GM21360 (cell line): Measurements from ENCODE around the gene CBLN4.

Experiments
- ATAC-seq: cut with Tn5 transposase; IDR thresholded peaks from one replicate; pipeline ENCODE4 v1.9.1; 2021; ENCODE audit warnings: mild to moderate bottlenecking, moderate library complexity; ENCODE audit not compliant: unreplicated experiment

CBLN4 gene

DNA sequence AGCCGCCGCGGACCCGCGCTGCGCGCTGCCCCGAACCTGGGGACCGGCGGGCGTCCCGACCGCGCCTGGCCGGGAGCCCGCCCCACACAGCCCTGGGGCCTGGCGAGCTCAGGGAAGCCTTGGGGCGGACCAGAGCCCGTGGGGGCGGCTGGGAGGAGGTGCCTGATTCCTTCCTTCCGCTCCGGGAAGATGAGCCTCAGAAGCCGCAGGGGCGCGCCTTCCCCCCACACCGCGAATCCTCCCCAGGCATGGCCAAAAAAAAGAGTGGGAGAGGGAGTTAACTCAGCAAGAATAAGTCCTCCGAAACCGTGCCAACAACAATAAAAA, at the start of gene CBLN4:
CBLN4 (minus strand) TSS at position 131 of the 327 bp plus-strand sequence. CDS start 1,348 bp downstream, outside the sequence.
- no peak for ATAC-seq

DNA sequence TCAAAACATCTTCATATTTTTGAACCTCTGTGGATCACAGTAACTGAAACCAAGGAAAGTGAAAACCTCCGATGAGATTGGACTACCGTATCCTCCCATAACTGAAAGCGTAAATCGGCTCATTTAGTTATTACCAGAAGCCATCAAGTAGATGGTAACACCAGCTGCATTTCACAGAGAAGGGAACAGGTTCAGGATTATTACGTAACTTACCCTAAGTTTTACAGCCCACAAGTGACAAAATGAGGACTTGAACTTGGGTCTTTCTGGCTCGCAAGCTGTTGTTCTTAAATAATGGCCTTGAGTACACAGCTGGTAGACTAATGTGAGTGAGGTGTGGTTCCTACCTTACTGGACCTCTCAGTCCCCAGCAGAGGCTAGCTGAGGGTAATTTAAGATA, 37.9 kb upstream of the CBLN4 start:
- no peak for ATAC-seq

DNA sequence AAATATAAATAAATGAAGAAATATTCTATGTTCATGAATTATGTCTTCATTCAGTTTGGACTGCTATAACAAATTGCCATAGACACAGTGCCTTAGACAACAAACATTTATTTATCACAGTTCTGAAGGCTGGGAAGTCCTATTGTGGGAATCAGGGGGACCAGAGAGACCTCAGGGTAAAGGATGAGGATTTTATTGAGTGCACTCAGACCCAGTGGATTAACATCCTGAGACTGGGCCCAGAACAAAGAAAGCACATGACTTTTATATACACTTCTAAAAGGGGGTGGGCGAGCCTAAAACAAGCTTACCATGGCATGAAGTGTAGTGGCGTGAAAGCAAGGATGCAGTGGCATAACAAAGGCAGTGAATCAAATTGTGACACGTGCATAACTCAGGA, 26.9 kb upstream of the CBLN4 start:
- no peak for ATAC-seq

DNA sequence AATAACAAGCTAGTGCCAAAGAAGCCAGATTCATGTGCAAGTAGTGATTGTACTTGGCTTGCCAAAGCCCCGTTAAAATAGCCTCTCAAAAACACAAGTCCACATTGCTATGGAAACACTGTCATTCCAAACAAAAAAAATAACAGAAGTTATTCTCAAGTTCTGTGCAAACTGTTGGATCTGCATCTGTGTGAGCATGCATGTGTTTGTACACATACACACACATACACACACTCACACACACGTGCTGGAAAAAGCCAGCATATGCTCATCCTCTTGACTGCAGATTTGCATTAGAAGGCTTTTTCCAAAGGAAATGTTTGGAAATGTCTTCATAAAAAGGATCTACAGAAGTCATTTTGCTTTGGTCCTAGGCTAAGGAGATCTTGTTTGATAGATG, 13.4 kb upstream of the CBLN4 start:
- ATAC-seq: no peak

DNA sequence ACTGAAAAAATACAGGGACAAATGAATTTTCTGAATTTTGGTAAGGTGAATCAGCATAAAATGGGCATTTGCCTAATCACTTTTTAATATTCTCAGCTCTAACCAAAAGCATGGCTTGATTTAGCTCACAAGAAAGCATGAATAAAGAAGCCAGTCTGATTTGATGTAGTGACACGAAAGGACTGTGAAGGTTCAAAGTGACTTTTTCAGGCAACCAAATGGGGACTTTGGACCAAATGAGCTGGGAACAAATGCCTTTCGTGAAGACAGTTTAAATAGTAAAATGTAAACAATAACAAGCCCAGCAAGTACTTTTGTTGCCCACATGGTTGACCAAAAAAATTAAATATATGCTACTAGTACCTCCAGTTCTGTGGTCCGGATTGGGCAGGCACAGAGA, 12.9 kb upstream of the CBLN4 start:
- ATAC-seq: no peak

DNA sequence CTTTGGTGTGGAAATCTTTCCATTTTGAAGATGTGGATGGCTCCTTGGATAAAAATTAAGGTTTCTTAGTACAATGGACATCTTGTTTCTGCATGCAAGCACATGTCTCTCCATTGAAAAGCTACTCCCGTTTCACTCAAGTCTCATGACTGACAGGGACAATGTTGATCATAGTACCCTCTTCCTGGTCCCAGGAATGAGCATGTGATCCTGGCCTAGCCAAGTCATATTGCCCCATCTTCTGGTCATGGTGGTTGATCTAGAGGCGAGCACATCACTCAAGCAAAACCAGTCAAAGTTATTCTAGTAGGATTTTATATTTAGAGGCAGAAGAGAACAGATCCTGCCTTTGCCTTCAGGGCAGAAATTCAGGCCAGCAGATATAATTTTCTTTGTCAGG, 12.2 kb upstream of the CBLN4 start:
- no peak for ATAC-seq

DNA sequence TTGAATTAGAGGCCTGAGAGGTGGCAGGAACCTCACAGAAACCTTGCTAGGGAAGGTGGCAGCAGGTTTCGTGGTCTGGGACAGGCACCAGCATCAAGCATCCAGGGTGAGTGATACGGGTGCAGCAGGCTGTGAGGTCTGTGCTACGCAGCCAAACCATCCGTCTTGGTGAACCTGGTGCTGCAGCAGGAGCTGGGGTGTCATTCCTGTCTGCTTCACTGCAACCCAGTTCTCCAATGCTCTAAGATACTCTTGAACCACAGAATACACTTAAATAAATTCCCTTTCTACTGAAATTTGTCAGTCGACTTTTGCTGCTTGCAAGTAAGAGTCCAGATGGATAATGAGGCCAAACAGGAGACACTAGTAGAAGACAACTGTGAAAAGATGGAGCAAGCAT, 9.7 kb upstream of the CBLN4 start:
- no peak for ATAC-seq

DNA sequence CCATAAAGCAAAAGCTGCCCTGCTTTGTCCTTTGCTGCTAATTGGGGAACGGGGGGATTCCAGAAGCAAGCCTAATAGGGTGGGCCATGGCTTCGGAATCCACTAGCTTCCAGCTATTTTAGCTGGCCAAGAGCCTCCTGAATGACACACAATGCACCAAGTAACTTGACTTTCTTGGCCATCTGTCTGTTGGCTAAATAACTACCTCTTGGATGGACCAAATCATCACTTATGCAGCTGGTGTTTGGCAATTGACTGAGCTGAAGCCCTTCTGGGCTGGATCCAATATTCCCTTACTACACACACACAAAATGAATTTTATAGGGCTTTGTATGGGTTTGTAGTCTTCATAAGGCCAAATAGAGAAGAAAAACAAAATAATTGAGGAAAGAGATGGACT, 8.8 kb upstream of the CBLN4 start:
- ATAC-seq: no peak

DNA sequence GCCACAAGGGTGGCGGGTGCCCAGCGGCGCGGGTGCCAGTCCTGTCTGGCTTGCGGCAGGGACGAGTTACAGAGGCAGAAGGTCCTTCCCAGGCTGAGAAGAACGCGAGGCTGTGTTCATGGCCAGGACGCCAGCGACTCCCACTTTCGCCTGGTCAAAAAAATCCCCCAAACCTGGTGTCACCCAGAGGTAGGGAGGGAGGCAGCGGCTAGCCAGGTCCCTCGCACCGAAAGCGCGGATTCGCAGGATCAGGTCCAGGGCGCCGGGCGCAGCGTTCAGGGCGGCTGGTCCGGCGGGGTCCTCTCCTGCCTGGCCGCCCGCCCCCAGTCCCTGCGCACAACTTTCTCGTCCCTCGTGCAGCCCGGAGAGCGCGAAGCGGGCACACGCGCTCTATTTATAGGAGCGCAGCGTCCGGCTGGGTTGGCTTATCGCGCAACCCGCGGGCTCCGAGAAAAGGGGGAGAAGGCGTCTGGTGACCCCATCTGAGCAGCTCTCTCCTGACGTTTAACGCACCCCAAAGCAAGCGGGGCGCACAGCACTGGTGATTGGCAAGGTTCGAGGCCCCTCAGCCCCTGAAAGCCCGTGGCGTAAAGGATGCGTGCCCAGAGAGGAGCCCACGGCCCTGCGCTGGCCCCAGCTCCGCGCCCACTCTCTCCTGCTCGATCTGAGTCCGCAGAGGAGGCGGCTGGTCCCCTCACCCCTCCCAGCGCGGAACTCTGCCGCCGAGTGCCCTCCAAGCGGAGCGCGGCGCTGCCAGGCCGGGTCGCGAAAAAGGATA, 519 bp downstream of the CBLN4 start:
- no peak for ATAC-seq

DNA sequence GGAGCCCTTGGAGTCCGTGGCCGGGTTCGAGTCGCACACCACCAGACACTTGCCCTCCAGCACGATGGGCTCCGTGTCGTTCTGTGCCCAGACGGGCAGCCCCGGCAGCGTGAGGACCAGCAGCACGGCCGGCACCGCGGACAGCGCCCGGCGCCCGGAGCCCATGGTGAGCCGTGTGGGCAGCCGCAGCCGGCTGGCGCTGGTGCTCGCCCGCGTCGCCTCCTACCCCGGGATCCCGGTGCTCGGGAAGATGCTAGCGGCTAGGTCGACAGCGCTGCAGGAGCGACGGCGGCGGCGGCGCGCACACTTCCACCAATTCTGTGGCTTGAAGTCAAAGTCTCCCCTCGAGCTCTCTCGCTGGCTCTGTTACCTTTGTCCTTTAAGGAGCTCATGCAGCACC, 1.3 kb downstream of the CBLN4 start:
- no peak for ATAC-seq

DNA sequence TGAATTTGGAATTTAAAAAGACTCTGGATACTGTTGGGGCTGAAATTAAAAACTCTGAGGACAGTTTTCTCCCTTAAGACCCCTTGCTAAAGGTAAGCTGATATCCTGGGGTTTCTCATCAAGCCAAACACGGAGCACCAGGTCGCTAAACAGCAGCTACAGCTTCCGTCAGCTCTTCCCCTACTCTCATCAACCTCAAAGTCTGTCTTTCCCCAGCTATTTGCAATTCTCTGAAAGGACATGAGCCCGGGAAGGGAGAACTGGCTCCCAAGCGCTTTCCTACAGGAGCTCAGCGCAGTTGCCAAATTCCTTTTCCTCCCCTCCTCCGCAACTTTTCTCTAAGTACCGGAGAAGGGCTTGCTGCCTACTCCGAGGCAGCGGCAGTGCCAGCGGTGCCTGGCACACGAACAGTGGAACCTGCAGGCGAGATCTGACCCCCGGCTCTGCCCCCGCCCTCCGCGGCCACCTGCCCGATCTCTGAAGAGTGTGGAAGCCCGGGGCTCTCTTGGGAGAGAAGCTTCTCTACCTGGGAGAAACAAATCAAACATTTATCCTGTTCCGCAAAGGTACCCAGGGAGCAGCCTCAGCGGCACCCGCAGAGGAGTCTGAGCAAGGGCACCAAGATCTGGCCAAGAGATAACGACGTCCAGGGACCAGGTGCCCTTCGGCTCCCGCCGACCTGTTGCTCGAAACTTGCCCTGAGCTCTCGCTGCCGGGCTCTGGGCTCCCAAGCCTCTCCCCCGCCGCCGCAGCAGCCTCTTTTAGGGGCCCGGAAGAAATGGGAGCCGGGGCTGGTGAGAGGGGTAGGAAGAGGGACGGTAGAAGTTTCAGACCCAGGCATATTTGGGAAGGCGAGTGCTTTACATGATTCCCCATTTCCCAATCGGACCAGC, 2.2 kb downstream of the CBLN4 start:
- no peak for ATAC-seq

DNA sequence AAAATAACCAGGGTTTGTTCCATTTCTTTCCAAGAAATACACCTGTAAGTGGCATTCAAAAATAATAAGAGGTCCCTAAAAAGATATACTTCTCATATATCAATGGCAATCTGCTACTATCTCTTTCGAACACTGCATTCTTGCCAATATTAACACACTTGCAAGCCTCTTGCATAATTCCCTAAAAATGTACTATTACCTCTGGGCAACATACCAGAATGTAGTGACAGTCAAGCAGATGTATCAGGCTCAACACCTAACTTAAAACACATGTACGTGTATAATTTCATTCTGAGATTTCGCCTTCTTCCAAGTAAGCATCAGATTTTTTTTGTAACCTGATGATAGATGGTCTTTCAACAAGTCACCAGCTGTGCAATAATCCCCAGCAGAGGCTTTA, 3.4 kb downstream of the CBLN4 start:
- ATAC-seq: no peak

DNA sequence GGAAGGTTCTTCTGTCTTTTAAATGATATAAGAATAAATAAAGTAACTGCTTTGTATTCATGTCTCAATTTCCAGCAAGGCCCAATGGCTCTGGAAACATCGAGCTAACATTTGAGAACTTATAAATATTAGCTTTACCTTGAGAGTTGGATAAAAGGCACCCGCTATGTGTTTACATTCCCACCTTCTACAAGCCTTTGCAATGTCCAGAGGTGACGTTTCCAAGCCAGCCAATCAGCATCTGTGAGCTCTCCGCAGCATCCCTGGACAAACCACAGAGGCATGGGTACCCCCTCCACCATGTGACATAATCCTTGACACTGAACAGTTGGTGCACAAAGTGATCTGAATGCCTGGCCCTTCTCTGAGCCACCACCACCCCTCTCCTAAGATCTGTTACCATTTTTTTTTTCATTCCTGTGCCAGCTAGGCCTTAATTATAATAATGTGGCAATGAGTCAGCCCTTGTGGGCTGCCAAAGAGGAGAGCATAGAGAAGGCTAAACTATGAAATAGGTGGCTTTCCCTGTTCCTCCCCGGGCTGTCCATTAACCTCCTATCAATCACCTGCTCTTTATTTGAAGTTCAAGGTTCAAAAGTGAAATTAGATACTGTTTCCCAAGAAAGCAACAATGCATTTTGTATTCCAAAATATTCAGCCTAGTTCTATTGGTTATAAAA, 4.1 kb downstream of the CBLN4 start:
- ATAC-seq: no peak

DNA sequence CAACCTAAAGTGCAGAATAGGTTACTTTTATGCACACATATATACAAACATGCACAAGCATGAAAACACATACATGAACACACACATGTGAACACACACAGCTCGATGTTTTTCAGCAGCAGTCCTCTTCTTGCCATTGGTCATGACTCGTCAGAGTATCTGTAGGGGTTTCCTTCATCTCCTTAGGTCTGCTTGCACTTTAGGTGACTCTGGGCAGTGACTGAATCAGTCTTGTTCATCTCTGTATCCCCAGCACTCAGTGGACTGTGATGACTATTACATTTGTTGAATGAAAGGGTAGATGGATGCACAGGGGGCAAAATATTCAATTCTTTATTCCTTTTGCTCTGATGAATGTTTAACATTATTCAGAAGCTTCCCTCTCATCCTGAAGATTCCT, 26.8 kb downstream of the CBLN4 start:
- no peak for ATAC-seq

DNA sequence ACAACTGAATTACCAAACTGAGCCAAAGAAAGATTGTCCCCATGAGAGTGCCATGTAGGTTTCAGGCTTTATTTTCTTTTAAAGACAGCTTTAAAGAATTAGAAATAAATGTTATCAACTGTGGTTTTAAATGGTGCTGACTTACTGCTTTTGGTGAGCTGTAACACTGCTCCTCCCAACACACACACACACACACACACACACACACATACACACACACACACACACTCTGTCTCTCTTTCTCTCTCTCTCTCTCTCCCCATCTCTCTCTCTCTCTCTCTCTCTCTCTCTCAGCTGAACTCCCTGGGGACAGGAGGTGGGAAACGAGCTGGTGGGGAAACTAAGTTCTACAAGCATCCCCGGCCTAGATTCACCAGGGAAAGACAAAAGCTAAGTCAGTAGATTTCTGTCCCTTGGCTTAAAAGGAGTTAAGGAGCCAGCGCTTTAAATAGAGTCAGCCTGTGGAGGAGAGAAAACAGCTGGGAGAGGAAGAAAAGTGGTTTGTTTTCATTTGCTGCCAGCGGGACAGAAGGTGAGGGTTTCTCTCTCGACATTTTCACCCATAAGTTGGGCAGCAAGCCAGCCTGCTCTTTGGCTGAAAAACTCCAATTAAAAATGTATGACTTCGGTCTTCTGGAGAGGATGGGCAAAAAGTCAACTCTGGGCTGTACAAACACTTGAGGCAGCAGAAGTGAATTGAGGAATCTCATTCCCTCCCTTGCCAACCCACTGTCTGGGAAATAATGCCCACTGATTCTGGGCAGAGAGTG, 27.4 kb downstream of the CBLN4 start:
- no peak for ATAC-seq

DNA sequence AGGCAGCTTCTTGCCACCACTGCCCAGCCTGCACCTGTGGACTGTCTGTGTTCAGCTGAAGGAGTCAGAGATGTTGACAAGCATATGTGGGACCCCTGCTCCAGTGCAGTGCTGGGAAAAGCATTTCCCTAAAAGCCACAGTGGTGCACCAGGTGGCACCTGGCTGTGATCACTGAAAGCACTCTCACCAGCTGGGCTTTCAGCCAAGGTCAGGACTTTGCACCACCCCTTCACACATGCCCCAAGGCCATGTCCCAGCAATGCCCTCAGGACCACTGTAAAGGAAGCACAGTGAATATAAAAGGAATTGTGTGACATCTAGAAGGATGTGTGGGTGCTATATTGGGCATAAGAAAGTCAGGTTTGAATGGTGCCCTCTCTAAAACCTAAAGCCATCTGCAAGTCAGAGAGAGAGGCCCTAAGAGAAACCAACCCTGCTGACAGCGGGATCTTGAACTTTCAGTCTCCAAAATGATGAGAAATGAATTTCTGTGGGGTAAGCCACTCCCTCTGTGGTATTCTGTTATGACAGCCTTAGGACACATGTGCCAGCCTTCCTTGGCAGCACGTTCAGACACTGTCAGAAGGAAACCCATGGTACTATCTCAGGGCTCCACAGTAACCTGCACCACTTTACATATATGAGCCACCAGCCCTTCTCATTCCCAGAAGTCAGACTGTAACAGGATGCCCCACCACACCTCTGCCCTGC, 30.7 kb downstream of the CBLN4 start:
- ATAC-seq: no peak

DNA sequence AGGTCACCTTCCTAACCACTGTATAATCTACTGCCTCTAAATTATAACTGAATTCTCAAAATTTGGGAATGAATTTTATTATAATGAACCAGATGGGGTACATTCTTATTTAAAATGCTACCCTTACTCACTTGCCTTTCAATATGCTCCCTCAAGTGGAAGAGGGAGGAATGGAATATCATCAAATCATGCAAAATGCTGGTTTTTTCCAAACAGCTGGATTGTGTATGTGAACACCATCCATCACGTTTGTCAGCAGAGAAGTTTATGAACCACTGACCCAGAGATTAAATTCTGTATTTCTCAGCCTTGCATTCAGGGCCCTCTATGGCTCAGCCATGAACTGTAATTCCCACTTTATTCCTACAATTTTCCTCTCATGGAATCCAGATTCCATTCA, 40.5 kb downstream of the CBLN4 start:
- ATAC-seq: no peak

DNA sequence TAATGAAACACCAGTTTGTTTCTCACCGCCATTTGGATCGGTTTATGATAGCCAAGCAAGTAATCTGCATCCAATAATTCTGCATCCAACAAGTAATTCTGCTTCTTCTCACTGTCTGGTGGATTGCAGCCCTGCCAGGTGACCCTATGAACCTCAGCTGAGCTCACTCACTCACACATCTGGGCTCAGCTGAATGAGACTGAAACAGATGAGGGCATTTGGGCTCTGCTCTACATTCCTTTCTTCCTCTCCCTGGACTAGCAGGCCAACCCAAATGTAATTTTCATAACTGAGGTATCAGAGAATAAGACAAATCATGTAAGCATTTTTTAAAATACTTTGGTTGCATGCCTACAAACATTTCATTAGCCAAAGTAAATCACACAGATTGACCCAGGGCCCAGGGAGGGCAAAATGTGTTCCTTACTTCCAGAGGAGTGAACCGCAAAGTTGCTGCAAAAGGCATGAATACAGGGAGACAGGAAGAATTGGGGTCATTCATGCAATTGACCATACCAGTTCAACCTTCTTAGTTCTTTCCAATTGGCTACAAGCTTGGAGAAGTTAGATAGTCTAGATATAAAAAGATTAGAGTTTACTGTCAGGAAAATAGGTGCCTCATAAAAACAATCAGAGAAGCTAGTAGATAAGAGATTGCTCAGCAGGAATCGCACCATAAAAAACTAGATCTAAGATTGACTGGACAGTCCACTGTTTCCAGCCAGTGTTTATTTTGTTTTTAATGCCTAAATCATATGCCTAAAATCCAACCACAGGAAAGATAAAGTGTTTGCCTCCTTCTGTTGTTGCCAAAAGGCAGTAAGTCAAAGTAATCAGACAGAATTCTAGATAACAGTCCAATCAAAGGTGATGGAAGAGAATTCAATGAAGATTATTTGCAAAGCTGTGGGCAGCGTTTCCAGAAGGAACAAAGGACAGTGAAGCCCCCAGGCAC, 43.7 kb downstream of the CBLN4 start:
- no peak for ATAC-seq

DNA sequence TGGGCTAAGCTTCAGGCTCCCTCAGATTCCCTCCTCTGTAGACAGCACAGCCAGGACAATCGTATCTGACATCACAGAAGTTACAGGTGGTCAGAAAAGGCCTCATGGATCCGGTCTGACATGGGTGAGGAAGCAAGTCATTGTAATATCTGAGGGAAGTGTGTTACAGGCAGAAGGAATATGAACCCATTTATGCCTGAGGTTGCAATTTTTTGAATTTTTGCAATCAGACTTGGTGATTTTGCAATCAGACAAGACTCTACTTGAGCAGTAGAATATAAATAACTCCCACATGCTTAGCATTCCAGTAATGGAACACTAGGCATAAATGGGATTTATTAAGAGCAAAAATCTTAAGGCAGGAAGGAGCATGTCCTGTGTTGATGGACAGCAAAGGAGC, 52.1 kb downstream of the CBLN4 start:
- ATAC-seq: no peak
